Natural killer cell treated with Interleukin-12 subunit alpha and Interleukin-12 subunit beta and Interleukin-15 and Interleukin-18, amount 100 ng/mL, for 72 hours (primary cell): ENCODE data around the gene KIF2C. TPM values are rescaled to one million over a fixed set of nuclear protein-coding genes. Genes with fewer than 3 reads are reported as not detected.
A peak's percentile ranks its signal among the peaks of the same experiment; 100 is the strongest.
"Not testable (repeated sequence)": the region's sequence is repeated elsewhere in the genome, so short reads cannot be mapped to it uniquely, and the experiment has no call there.

Source experiments
- ATAC-seq, 2 donors: fragments of 150-1000 bp; cut with Tn5 transposase in 1 of 2; sonication (Bioruptor Pico), chemical (Tn5 transposase) in 1 of 2; 2 replicates each; pipeline ENCODE4 v1.10.0; 2021
- DNase-seq: peaks from one replicate; pipeline ENCODE4 v3.0.0; 2022; ENCODE audit warnings: low spot score
- H3K27ac Mint-ChIP-seq, 2 donors: 1 replicate in 1 of 2; 2 replicates in 1 of 2; pipeline ENCODE4 v1.8.0; 2022; ENCODE audit warnings: mixed read lengths in 2 of 2, mild to moderate bottlenecking in 1 of 2, moderate library complexity in 1 of 2
- H3K27me3 Mint-ChIP-seq, 2 donors: 1 replicate in 1 of 2; 2 replicates in 1 of 2; pipeline ENCODE4 v1.8.0; 2022; ENCODE audit warnings: mixed read lengths in 2 of 2
- H3K36me3 Mint-ChIP-seq: one replicate; pipeline ENCODE4 v1.8.0; 2022; ENCODE audit warnings: mixed read lengths
- H3K4me1 Mint-ChIP-seq, 2 donors: 1 replicate in 1 of 2; 2 replicates in 1 of 2; pipeline ENCODE4 v1.8.0; 2022; ENCODE audit warnings: low read depth in 2 of 2, mixed read lengths in 2 of 2, mild to moderate bottlenecking in 1 of 2
- H3K4me3 Mint-ChIP-seq: one replicate; pipeline ENCODE4 v1.8.0; 2022; ENCODE audit warnings: mixed read lengths
- H3K9me3 Mint-ChIP-seq: 2 replicates; pipeline ENCODE4 v1.8.0; 2022; ENCODE audit warnings: mixed read lengths
- total RNA-seq, 2 donors: library from RNA; stranded (reverse); gene quantifications; one replicate each; pipeline ENCODE4 v1.2.3, GENCODE V29; 2022

KIF2C gene
- total RNA-seq, 2 donors from 2014 or later, result 44.5 to 97.0 TPM

DNA sequence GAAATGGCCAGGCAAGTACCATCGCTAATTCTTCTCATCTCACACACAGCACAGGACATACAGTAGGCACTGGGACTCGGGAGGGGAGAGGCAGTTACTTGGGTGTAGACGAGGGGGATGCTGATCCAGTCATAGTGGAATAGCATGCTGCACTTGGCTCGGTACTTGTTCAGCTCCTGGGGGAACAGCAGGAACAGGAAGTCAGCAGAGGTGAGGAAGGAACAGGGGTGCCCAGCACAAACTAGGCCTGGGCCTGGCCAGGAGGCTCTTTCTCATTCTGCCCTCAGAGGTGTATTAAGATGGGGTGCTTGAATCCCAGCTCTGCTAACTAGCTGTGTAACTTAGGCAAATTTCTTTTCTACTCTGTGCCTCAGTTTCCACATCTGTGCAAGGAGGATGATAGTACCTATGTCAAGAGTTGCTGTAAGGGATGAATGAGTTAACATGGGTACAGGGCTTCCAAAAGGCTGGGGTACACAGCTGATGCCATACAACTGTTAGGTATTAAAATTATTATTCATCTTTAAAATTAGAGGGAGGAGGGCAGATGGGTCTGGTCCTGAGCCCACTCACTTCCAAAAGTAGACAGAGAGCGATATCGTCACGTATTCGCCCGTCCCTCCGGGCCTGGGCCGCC lies 46.0 kb downstream of the KIF2C start:
- Mint-ChIP-seq H3K36me3 (peaks cover 9% of the 10 kb centered on the region), H3K27me3 (no peaks in the 10 kb centered on the region), H3K4me3 (peak overlapping the region; percentile 70), H3K9me3 (no peaks in the 10 kb centered on the region), H3K27ac (peak overlapping the region; percentile 51 to 85), H3K4me1 (peaks cover 24 to 28% of the 10 kb centered on the region in 2 donors)
- DNase-seq (no peak), ATAC-seq (no peak)

DNA sequence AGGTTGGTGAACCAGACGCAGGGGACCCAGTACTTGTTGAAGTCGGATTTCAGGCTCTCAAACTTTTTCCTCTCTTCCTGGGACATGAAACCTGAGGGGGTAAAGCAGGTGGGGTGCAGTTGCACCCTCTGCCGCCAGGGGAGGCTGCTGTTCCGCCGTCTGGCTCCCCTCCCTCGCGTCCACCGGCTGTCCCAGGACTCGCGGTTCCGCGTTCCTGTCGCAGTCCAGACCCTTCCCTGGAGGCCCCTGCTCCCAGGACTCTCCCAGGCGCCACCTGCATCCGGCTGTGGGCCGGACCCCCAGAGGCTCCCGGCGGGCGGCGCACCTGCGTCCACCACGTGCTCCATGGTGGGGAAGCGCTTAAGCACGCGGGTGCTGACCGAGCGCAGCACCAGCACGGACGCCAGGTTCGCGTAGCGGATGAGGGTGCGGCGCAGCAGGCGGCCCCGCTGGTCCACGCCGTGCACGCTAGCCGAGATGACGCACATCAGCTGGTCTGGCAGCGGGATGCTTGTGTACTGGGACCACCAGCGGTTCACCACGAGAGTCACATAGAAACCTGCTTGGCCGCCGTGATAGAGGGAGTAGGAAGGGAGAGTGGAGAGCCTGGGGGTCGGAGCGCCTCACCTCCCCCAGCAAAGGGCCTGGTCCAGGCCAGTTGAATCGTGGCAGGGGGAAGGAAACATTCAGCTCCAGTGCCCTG lies 46.7 kb downstream of the KIF2C start:
- peak overlapping the region; percentile 70 for H3K4me3 Mint-ChIP-seq
- H3K4me1 Mint-ChIP-seq, result peaks cover 22 to 26% of the 10 kb centered on the region in 2 donors
- H3K27ac Mint-ChIP-seq, result peak overlapping the region; percentile 37 to 85
- H3K27me3 Mint-ChIP-seq, result no peaks in the 10 kb centered on the region
- DNase-seq, result peak; percentile 79
- H3K9me3 Mint-ChIP-seq, result no peaks in the 10 kb centered on the region
- peaks cover 5% of the 10 kb centered on the region for H3K36me3 Mint-ChIP-seq
- ATAC-seq, result peak; percentile 77 to 81

- Mint-ChIP-seq H3K9me3 (no peaks in the 10 kb centered on the region), H3K4me3 (peak overlapping the region; percentile 70), H3K27ac (peak overlapping the region in 1 of 2 donors; percentile 37), H3K36me3 (no peaks in the 10 kb centered on the region), H3K4me1 (peaks cover 18 to 22% of the 10 kb centered on the region in 2 donors), H3K27me3 (no peaks in the 10 kb centered on the region)
- ATAC-seq (no peak), DNase-seq (no peak)
Observed at GRCh38 chr1:44786841-44787426, 47.3 kb downstream of the KIF2C start.

DNA sequence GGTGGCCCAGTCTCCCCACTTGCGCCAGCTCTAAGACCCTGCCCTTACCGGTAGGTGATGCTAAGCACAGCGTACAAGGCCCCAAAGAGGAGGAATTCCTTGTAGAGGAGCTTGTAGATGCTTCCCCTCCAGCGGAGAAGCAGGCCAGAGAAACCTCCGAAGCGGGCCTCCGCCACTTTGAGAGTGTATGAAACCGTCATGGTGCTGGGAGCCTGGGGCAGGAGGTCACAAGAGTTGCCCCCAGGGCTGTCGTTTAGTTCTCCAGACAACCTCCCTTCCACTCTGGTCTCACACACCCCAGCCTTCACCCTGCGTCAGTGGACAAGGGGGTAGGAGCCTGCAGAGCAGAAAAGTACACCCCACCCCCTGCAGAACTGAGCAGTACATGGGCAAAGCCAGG lies 47.9 kb downstream of the KIF2C start:
- Mint-ChIP-seq H3K9me3 (no peaks in the 10 kb centered on the region), H3K36me3 (no peaks in the 10 kb centered on the region), H3K27me3 (no peaks in the 10 kb centered on the region), H3K27ac (no peak overlapping the region), H3K4me1 (peaks cover 18 to 22% of the 10 kb centered on the region in 2 donors), H3K4me3 (no peak overlapping the region)
- no peak for DNase-seq
- no peak for ATAC-seq

DNA sequence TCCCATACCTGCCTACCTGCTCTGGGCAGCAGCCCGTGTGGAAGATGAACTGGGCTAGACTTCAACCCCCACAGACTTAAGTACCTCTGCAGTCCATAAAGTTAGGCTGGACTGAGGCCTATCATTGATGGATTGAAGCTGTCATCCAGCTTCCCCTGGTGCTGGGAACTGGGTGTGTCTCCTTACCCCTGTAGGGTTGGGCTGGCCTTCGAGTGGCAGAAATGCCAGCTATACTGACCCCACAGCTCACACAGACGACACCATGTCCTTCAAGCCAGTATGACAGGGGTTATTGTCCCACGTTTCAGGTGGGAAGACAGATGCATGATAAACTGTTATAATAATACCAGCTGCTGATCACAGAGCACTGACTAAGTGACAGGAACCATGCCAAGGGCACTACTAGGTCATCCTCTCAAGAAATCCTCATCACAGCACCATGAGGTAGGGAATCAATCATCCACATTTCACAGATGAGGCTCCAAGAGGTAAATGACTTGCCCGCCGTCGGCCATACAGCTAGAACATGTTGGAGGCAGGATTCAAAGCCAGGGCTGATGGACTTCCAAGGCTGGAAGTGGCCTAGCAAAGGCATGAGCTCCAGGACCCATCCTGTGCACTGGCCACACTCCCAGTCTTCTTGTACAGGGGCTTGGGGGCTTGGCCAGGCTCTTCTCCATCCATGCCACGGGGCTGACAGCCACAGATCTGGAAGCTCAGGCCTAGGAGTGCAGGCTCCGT lies 48.7 kb downstream of the KIF2C start, which contains the start of gene BEST4:
Gene BEST4 (minus strand): TSS at position 51 of the 741 bp plus-strand sequence. CDS start 465 bp downstream, outside the sequence.
- Mint-ChIP-seq H3K9me3 (no peaks in the 10 kb centered on the region), H3K4me1 (peaks cover 18 to 20% of the 10 kb centered on the region in 2 donors), H3K27me3 (no peaks in the 10 kb centered on the region), H3K27ac (no peak within 1 kb of the TSS), H3K4me3 (no peak within 1 kb of the TSS), H3K36me3 (no peaks in the 10 kb centered on the region)
- ATAC-seq, result no peak
- DNase-seq, result no peak

- no peak for ATAC-seq
- no peaks in the 10 kb centered on the region for H3K9me3 Mint-ChIP-seq
- H3K4me1 Mint-ChIP-seq, result peaks cover 0 to 4% of the 10 kb centered on the region in 2 donors
- no peak overlapping the region for H3K4me3 Mint-ChIP-seq
- H3K27me3 Mint-ChIP-seq, result no peaks in the 10 kb centered on the region
- H3K27ac Mint-ChIP-seq, result no peak overlapping the region
- no peaks in the 10 kb centered on the region for H3K36me3 Mint-ChIP-seq
- DNase-seq, result no peak
Observed at GRCh38 chr1:44790968-44791801, 51.5 kb downstream of the KIF2C start.

GRCh38 chr1:44792736-44793502 lies 53.3 kb downstream of the KIF2C start:
- Mint-ChIP-seq H3K9me3 (no peaks in the 10 kb centered on the region), H3K4me1 (no peaks in the 10 kb centered on the region), H3K4me3 (no peak overlapping the region), H3K27ac (no peak overlapping the region), H3K36me3 (no peaks in the 10 kb centered on the region), H3K27me3 (no peaks in the 10 kb centered on the region)
- DNase-seq (no peak), ATAC-seq (no peak)

DNA sequence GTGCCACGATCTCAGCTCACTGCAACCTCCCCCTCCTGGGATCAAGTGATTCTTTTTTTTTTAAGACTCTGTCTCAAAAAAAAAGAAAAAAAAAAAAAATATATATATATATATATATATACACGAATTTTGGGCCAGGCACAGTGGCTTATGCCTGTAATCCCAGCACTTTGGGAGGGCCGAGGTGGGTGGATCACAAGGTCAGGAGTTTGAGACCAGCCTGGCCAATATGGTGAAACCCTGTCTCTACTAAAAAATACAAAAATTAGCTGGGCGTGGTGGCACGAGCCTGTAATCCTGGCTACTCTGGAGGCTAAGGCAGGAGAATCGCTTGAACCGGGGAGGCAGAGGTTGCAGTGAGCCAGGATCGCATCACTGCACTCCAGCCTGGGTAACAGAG lies 58.2 kb downstream of the KIF2C start:
- not testable (repeated sequence) for H3K27ac Mint-ChIP-seq, DNase-seq, H3K4me3 Mint-ChIP-seq, H3K9me3 Mint-ChIP-seq, ATAC-seq, H3K27me3 Mint-ChIP-seq, H3K36me3 Mint-ChIP-seq
- peaks cover 17% of the 10 kb centered on the region in 2 donors for H3K4me1 Mint-ChIP-seq

- Mint-ChIP-seq H3K36me3 (peaks cover 7% of the 10 kb centered on the region), H3K9me3 (no peaks in the 10 kb centered on the region), H3K27me3 (no peaks in the 10 kb centered on the region), H3K27ac (peak overlapping the region; percentile 93 to 95), H3K4me1 (peaks cover 20 to 22% of the 10 kb centered on the region in 2 donors), H3K4me3 (peak overlapping the region; percentile 97)
- no peak for ATAC-seq
- DNase-seq, result peak; percentile 58
Observed at GRCh38 chr1:44798481-44799365, 59.1 kb downstream of the KIF2C start.

GRCh38 chr1:44799770-44800584 lies 60.3 kb downstream of the KIF2C start, which contains the start of gene PLK3:
PLK3 (plus strand) TSS chr1:44800377; CDS start chr1:44800464, 87 bp downstream.
- peak; percentile 93 to 95 for ATAC-seq
- Mint-ChIP-seq H3K9me3 (no peaks in the 10 kb centered on the region), H3K4me1 (peaks cover 20 to 22% of the 10 kb centered on the region in 2 donors), H3K4me3 (peak within 1 kb of the TSS; percentile 97), H3K27me3 (no peaks in the 10 kb centered on the region), H3K27ac (peak within 1 kb of the TSS; percentile 93 to 95), H3K36me3 (peaks cover 7% of the 10 kb centered on the region)
- peak; percentile 96 for DNase-seq
